Urinary bladder (tissue), 4 donors: ENCODE results near the gene FAS. TPM values are rescaled to one million over a fixed set of nuclear protein-coding genes. Genes with fewer than 3 reads are reported as not detected.

Experiments used
- DNase-seq: peaks from one replicate; pipeline ENCODE4 v3.0.0-alpha.2; 2015; ENCODE audit errors: extremely low spot score
- H3K27ac ChIP-seq: one replicate; pipeline ENCODE4 v1.5.1; 2013; ENCODE audit warnings: low read depth, mild to moderate bottlenecking, moderate library complexity
- H3K36me3 ChIP-seq: one replicate; pipeline ENCODE4 v1.6.1; 2013; ENCODE audit warnings: mild to moderate bottlenecking, moderate library complexity; ENCODE audit not compliant: insufficient read depth
- H3K4me1 ChIP-seq: one replicate; pipeline ENCODE4 v1.6.1; 2013; ENCODE audit warnings: mild to moderate bottlenecking, moderate library complexity; ENCODE audit not compliant: insufficient read depth
- H3K4me3 ChIP-seq: one replicate; pipeline ENCODE4 v1.5.1; 2013; ENCODE audit warnings: low read depth, low read length
- WGBS: extraction: QIAGEN DNeasy Blood & Tissue Kit; methylation state at CpG from one replicate; pipeline ENCODE4 v1.1.7; 2013; 5-methylcytosine and 5-hydroxymethylcytosine counted together
- polyA plus RNA-seq: library from polyadenylated mRNA; stranded (reverse); fragments of 200-250 nt; gene quantifications from one replicate; pipeline ENCODE4 v1.2.3, GENCODE V29; 2013
- small RNA-seq: library from RNA; depleted of rRNA; stranded (forward); fragments of <200 nt; gene quantifications from one replicate; pipeline ENCODE3, GENCODE V24; 2014
- total RNA-seq: library from RNA; depleted of rRNA; stranded (reverse); fragments of >200 nt; gene quantifications from one replicate; pipeline ENCODE4 v1.2.3, GENCODE V29; 2014
- donor health status: healthy with polysubstance abuse.
- donor health status: healthy.

FAS gene
- total and polyA plus RNA-seq, 2 donors, result 9.5 to 48.3 TPM

DNA sequence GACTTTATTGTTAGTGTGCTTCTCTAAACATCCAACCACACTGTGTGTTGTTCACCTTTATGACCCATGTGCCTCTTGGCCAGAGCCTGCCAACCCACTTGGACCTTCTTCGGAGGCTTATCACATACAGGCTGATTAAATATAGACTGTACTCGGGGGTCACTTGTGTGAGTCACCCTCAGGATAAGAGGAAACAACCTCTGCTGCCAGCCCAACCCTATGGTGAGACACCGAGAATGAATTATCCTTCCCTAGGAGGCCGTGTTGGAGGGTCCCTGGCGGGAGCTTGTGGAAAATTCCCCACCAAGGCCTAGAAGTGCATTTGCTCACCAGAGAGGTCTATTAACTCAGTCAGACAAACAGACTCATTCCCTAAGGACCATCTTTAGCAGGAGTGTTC lies 63.0 kb downstream of the FAS start:
- DNase-seq, result no peak
- H3K36me3 ChIP-seq, result no peaks in the 10 kb centered on the region
- H3K27ac ChIP-seq, result no peak overlapping the region
- no peaks in the 10 kb centered on the region for H3K4me1 ChIP-seq
- H3K4me3 ChIP-seq, result no peak overlapping the region
- 79% methylated on average over 5 of the region's 5 CpGs for WGBS

DNA sequence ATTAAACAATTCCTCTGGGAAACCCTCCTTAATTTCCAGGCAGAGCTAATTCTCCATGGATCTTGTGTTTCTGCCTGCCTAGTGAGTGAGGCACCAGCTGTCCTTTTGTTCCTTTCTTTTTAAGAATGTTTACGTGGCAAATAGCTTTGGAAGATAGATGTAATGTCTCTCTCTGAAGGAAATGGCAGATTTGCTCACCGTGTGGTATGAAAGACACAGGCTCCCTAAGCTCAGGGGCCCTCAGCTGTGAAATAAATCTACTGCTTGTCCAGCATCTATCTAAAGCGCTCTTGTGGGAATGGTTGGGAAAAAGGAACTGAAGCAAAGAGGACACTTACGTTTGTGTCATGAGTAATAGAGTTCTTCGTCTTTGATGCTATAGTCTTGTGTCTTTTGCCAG lies 64.6 kb downstream of the FAS start:
- Histone ChIP-seq H3K36me3 (no peaks in the 10 kb centered on the region), H3K4me3 (no peak overlapping the region), H3K4me1 (no peaks in the 10 kb centered on the region), H3K27ac (no peak overlapping the region)
- no peak for DNase-seq
- 77% methylated on average over 5 of the region's 5 CpGs for WGBS

DNA sequence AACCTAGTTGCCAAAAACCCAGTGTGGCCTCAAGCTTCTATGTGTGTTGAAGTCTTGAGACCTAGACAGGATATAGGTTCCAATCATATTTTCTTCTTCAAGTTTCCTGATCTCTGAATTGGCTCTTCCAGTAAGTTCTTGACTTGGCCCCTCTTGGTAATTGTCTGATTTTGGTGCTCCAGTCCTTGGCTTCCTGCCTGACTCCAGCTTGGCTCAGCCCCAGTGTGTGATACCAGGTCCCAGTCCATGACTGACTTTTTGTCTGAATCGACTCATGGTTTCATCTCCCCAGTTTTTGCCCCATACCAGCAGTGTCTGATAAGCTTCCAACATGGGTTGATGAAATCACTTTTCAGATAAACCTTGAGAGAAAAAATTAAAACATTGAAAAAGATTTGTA lies 72.3 kb downstream of the FAS start:
- H3K4me3 ChIP-seq, result no peak overlapping the region
- no peak overlapping the region for H3K27ac ChIP-seq
- H3K36me3 ChIP-seq, result no peaks in the 10 kb centered on the region
- DNase-seq, result no peak
- no peaks in the 10 kb centered on the region for H3K4me1 ChIP-seq
- WGBS, result 41% methylated on average over 1 of the region's 1 CpG

DNA sequence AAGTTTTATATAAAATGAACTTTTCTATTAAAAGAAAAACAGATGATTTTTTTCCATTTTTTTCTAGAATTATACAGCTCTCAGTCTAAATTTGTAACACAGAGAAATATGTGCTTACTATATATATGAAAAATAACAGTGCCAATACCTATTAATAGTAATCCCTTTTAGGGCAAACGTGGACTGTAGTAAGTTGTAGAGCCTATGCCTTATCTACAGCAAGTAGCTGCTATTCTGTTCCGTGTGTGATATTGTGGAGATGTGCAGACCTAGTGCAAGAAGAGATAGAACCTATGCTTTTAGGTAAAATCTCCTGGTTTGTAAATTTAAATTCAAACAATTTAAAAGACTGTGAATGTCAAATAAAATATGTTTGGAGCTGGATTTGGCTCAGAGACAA lies 72.9 kb downstream of the FAS start:
- Histone ChIP-seq H3K4me3 (no peak overlapping the region), H3K27ac (no peak overlapping the region), H3K36me3 (no peaks in the 10 kb centered on the region), H3K4me1 (no peaks in the 10 kb centered on the region)
- WGBS, result 54% methylated on average over 2 of the region's 2 CpGs
- no peak for DNase-seq

DNA sequence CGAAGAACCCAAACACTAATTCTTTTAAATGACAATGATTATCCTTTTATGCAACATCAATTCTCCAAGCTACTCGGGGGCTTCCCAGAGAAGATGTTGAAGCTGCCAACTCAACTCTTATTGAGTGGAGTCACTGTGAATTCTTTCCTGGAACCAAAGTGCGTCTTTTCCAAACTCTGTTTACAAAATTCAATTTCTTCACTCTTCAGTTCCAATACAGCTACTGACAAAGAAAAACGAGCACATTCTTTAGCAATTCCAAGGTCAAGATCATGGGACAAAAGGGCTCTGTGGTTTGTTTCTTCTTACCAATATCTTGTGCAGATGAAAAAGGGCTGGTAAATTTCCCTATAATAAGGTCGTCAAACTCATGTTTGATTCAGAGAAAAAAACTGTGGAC lies 74.2 kb downstream of the FAS start:
- no peaks in the 10 kb centered on the region for H3K36me3 ChIP-seq
- 53% methylated on average over 5 of the region's 5 CpGs for WGBS
- DNase-seq, result no peak
- no peak overlapping the region for H3K27ac ChIP-seq
- H3K4me1 ChIP-seq, result no peaks in the 10 kb centered on the region
- no peak overlapping the region for H3K4me3 ChIP-seq

Small RNA genes lying within 50 kb of the gene (small RNA-seq; reads per million reads assigned to genes)
- not detected for gene MIR4679-2
- gene RF02116, result not detected

Other genes starting within 250 kb of the FAS start
- not detected for gene LIPN, start 230.8 kb upstream of the FAS start, total RNA-seq
- gene LIPN, start 230.8 kb upstream of the FAS start, polyA plus RNA-seq, result 0.06 TPM
- gene LIPM, start 188.1 kb upstream of the FAS start, total RNA-seq, result not detected
- gene LIPM, start 188.1 kb upstream of the FAS start, polyA plus RNA-seq, result not detected
- 5.0 TPM for gene ANKRD22, start 139.0 kb upstream of the FAS start, total RNA-seq
- gene ANKRD22, start 139.0 kb upstream of the FAS start, polyA plus RNA-seq, result 3.4 TPM
- gene STAMBPL1, start 110.6 kb upstream of the FAS start, total RNA-seq, result 29.0 TPM
- gene STAMBPL1, start 110.6 kb upstream of the FAS start, polyA plus RNA-seq, result 2.1 TPM
- gene ACTA2, start 38.0 kb upstream of the FAS start, total RNA-seq, result 3,971 TPM
- 6,755 TPM for gene ACTA2, start 38.0 kb upstream of the FAS start, polyA plus RNA-seq
- gene CH25H, start 216.5 kb downstream of the FAS start, total RNA-seq, result 1.1 TPM
- gene CH25H, start 216.5 kb downstream of the FAS start, polyA plus RNA-seq, result 3.8 TPM